Stimulated activated CD8-positive, alpha-beta memory T cell treated with anti-CD3 and anti-CD28 coated beads, Interleukin-15, amount 100 ng/mL, for 1 hour (primary cell): ENCODE data around the gene DDX10.

Experiments used
- DNase-seq: peaks from one replicate; pipeline ENCODE4 v3.0.0-alpha.2; 2020; ENCODE audit warnings: low read depth

DDX10 gene

GRCh38 chr11:108654994-108655631, 9.8 kb upstream of the DDX10 start:
- DNase-seq = no peak

GRCh38 chr11:108662700-108663099, 2.2 kb upstream of the DDX10 start:
- DNase-seq = no peak

GRCh38 chr11:108663154-108663877, 1.6 kb upstream of the DDX10 start:
- DNase-seq = no peak

GRCh38 chr11:108666373-108666772, 1.5 kb downstream of the DDX10 start:
- no peak for DNase-seq

GRCh38 chr11:108669286-108669685, 4.4 kb downstream of the DDX10 start:
- no peak for DNase-seq

- no peak for DNase-seq
Observed at GRCh38 chr11:108669711-108670110, 4.8 kb downstream of the DDX10 start.

- DNase-seq = no peak
Observed at GRCh38 chr11:108670451-108670850, 5.6 kb downstream of the DDX10 start.

GRCh38 chr11:108672113-108672512, 7.2 kb downstream of the DDX10 start:
- DNase-seq = no peak

- no peak for DNase-seq
Observed at GRCh38 chr11:108672786-108673185, 7.9 kb downstream of the DDX10 start.

- no peak for DNase-seq
Observed at GRCh38 chr11:108679045-108679444, 14.2 kb downstream of the DDX10 start.

- DNase-seq = no peak
Observed at GRCh38 chr11:108680271-108680670, 15.4 kb downstream of the DDX10 start.

- no peak for DNase-seq
Observed at GRCh38 chr11:108685419-108686130, 20.7 kb downstream of the DDX10 start.

- DNase-seq = no peak
Observed at GRCh38 chr11:108693852-108694251, 29.0 kb downstream of the DDX10 start.

GRCh38 chr11:108694846-108695245, 30.0 kb downstream of the DDX10 start:
- DNase-seq = no peak

- no peak for DNase-seq
Observed at GRCh38 chr11:108697872-108698473, 33.1 kb downstream of the DDX10 start.

- DNase-seq = no peak
Observed at GRCh38 chr11:108698844-108699642, 34.2 kb downstream of the DDX10 start.

- no peak for DNase-seq
Observed at GRCh38 chr11:108703916-108704315, 39.0 kb downstream of the DDX10 start.

GRCh38 chr11:108705061-108705460, 40.2 kb downstream of the DDX10 start:
- no peak for DNase-seq

- DNase-seq = no peak
Observed at GRCh38 chr11:108708173-108708572, 43.3 kb downstream of the DDX10 start.

- no peak for DNase-seq
Observed at GRCh38 chr11:108709741-108710140, 44.9 kb downstream of the DDX10 start.

- no peak for DNase-seq
Observed at GRCh38 chr11:108713076-108713790, 48.4 kb downstream of the DDX10 start.
